ENCODE data around the gene ROR2. TPM values are rescaled to one million over a fixed set of nuclear protein-coding genes. Genes with fewer than 3 reads are reported as not detected.

ROR2 gene
- total RNA-seq, 8 experiments from 2014 or later: 0.32 to 26.3 (median 7.4) TPM

DNA sequence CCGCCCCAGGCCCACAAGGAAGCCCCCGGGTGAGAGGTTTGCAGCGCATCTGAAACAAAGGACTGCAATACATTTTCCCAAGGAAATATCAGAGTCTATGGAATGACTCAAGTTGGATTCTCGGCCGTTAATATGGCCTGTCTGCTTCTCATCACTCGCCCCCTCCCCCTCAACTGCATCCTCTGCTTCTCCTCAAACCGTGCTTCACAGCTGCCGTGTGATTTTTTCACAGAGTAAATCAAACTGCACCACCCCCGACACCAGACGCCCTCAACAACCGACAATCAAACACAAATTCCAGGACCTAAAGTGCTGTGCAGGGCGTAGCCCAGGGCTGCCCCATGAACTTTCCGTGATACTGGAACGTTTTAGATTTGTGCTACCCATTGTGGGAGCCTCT is 176.9 kb downstream of the ROR2 start:
- Histone ChIP-seq H3K27ac (no peak overlapping the region), H3K4me3 (no peak overlapping the region), H3K4me1 (replicated peaks in 1 of 2) (peaks cover 7 to 12% of the 10 kb centered on the region in 2 donors)
- 0 to 81% (median 49%) methylated on average over 1 to 10 of the region's 14 CpGs; no CpG with 5 or more reads in 4 of the 10 experiments for WGBS, 10 experiments
- in situ Hi-C loops (cut with MboI; ENCODE audit: low pct_unique_long_range_greater_than_20kb in 2 of 9, low sequenced_read_pairs in 9 of 9, unreplicated experiment in 9 of 9): loop anchor here in 3 of 9 experiments (10.0 to 25.0 kb wide), 2 partner anchors 164 to 172 kb away; no protein-coding TSS in a partner anchor
- peak in 5 of 8 experiments; percentile 47 to 78 (median 75) for ATAC-seq (replicated peaks in 6 of 8)

- in situ Hi-C loops (cut with MboI; ENCODE audit: low pct_unique_long_range_greater_than_20kb in 2 of 9, low sequenced_read_pairs in 9 of 9, unreplicated experiment in 9 of 9): loop anchor here in 3 of 9 experiments (10.0 to 25.0 kb wide), 2 partner anchors 165 to 173 kb away; no protein-coding TSS in a partner anchor
- Histone ChIP-seq H3K27ac (no peak overlapping the region), H3K4me3 (no peak overlapping the region), H3K4me1 (replicated peaks in 1 of 2) (peaks cover 7 to 12% of the 10 kb centered on the region in 2 donors)
- 13 to 93% (median 75%) methylated on average over 2 to 4 of the region's 4 CpGs; no CpG with 5 or more reads in 3 of the 10 experiments for WGBS, 10 experiments
- peak in 1 of 8 experiments; percentile 6 for ATAC-seq (replicated peaks in 6 of 8)
Measured at GRCh38 chr9:91771864-91772263, 178.2 kb downstream of the ROR2 start.

DNA sequence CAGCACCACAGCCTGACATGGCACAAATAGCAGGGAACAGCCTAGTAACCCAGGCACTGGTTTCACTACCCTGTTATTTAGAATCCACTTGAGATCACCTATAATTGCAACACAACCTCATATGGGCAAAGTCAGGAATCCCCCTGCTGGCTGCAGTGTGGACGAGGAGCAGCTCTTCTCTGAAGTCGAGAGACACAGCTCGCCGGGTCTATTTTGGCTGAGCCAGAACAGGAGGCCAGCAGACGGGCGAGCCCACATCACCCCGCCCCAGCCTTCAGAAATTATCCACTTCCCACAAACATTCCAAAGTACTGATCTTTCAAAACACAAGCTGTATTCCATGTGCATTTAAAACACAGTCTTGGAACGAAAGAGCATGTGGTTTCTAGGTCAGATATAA is 179.0 kb downstream of the ROR2 start:
- peaks cover 8 to 16% of the 10 kb centered on the region in 2 donors for H3K4me1 ChIP-seq (replicated peaks in 1 of 2)
- no peak overlapping the region for H3K4me3 ChIP-seq
- in situ Hi-C loops (cut with MboI; ENCODE audit: low pct_unique_long_range_greater_than_20kb in 2 of 9, low sequenced_read_pairs in 9 of 9, unreplicated experiment in 9 of 9): loop anchor here in 3 of 9 experiments (10.0 to 25.0 kb wide), 2 partner anchors 166 to 174 kb away; no protein-coding TSS in a partner anchor
- WGBS, 10 experiments: 0 to 83% (median 41%) methylated on average over 1 to 6 of the region's 8 CpGs; no CpG with 5 or more reads in 2 of the 10 experiments
- H3K27ac ChIP-seq: no peak overlapping the region
- peak in 4 of 8 experiments; percentile 44 to 96 (median 94) for ATAC-seq (replicated peaks in 6 of 8)

DNA sequence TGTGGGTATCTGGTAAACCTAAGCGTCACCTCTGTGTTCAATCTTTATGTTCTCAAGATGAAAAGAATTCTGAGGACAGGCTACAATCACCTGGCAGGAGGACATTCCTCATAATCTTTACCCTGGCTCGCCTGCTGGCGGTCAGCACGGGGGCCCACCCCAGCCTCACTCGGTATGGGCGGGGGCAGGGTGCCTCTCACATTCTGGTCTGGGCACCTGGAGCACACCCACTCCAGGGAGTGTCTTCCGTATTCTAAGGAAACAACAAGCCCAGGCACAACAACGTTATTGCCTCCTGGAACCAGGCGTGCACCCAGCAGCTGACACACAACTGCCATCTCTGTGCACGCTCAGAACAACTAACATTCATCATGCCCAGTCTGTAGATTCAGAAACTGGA is 179.8 kb downstream of the ROR2 start:
- Histone ChIP-seq H3K4me3 (no peak overlapping the region), H3K4me1 (replicated peaks in 1 of 2) (peaks cover 10 to 22% of the 10 kb centered on the region in 2 donors), H3K27ac (no peak overlapping the region)
- 83 to 100% (median 100%) methylated on average over 1 to 6 of the region's 10 CpGs; no CpG with 5 or more reads in 3 of the 10 experiments for WGBS, 10 experiments
- ATAC-seq (replicated peaks in 6 of 8): no peak
- in situ Hi-C loops (cut with MboI; ENCODE audit: low pct_unique_long_range_greater_than_20kb in 2 of 9, low sequenced_read_pairs in 9 of 9, unreplicated experiment in 9 of 9): loop anchor here in 3 of 9 experiments (10.0 to 25.0 kb wide), 2 partner anchors 167 to 175 kb away; no protein-coding TSS in a partner anchor

- in situ Hi-C loops (cut with MboI; ENCODE audit: low pct_unique_long_range_greater_than_20kb in 2 of 9, low sequenced_read_pairs in 9 of 9, unreplicated experiment in 9 of 9): loop anchor here in 2 of 9 experiments (25.0 kb wide), 1 partner anchor 168 kb away; no protein-coding TSS in a partner anchor
- no peak for ATAC-seq (replicated peaks in 6 of 8)
- WGBS, 10 experiments: 63 to 100% (median 93%) methylated on average over 1 to 18 of the region's 29 CpGs
- no peak overlapping the region for H3K4me3 ChIP-seq
- H3K4me1 ChIP-seq (replicated peaks in 1 of 2): peaks cover 10 to 22% of the 10 kb centered on the region in 2 donors
- H3K27ac ChIP-seq: no peak overlapping the region
Measured at GRCh38 chr9:91768977-91769916, 180.8 kb downstream of the ROR2 start.

GRCh38 chr9:91768507-91768906 is 181.5 kb downstream of the ROR2 start:
- WGBS, 10 experiments: 70 to 100% (median 88%) methylated on average over 2 to 15 of the region's 15 CpGs; no CpG with 5 or more reads in 5 of the 10 experiments
- no peak for ATAC-seq (replicated peaks in 6 of 8)
- no peak overlapping the region for H3K27ac ChIP-seq
- in situ Hi-C loops (cut with MboI; ENCODE audit: low pct_unique_long_range_greater_than_20kb in 2 of 9, low sequenced_read_pairs in 9 of 9, unreplicated experiment in 9 of 9): loop anchor here in 2 of 9 experiments (25.0 kb wide), 1 partner anchor 169 kb away; no protein-coding TSS in a partner anchor
- no peak overlapping the region for H3K4me3 ChIP-seq
- peaks cover 10 to 19% of the 10 kb centered on the region in 2 donors for H3K4me1 ChIP-seq (replicated peaks in 1 of 2)

GRCh38 chr9:91766315-91767069 is 183.5 kb downstream of the ROR2 start:
- WGBS, 10 experiments: 51 to 100% (median 77%) methylated on average over 1 to 8 of the region's 8 CpGs; no CpG with 5 or more reads in 1 of the 10 experiments
- peak in 5 of 8 experiments; percentile 7 to 77 (median 26) for ATAC-seq (replicated peaks in 6 of 8)
- no peak overlapping the region for H3K27ac ChIP-seq
- no peak overlapping the region for H3K4me3 ChIP-seq
- peaks cover 3 to 11% of the 10 kb centered on the region in 2 donors for H3K4me1 ChIP-seq (replicated peaks in 1 of 2)
- in situ Hi-C loops (cut with MboI; ENCODE audit: low pct_unique_long_range_greater_than_20kb in 2 of 9, low sequenced_read_pairs in 9 of 9, unreplicated experiment in 9 of 9): loop anchor here in 2 of 9 experiments (25.0 kb wide), 1 partner anchor 171 kb away; no protein-coding TSS in a partner anchor

- peaks cover 3 to 11% of the 10 kb centered on the region in 2 donors for H3K4me1 ChIP-seq (replicated peaks in 1 of 2)
- no peak for ATAC-seq (replicated peaks in 6 of 8)
- WGBS, 10 experiments: 57 to 100% (median 80%) methylated on average over 1 of the region's 1 CpG; no CpG with 5 or more reads in 1 of the 10 experiments
- H3K27ac ChIP-seq: no peak overlapping the region
- H3K4me3 ChIP-seq: no peak overlapping the region
- in situ Hi-C loops (cut with MboI; ENCODE audit: low pct_unique_long_range_greater_than_20kb in 2 of 9, low sequenced_read_pairs in 9 of 9, unreplicated experiment in 9 of 9): loop anchor here in 2 of 9 experiments (25.0 kb wide), 1 partner anchor 172 kb away; no protein-coding TSS in a partner anchor
Measured at GRCh38 chr9:91765296-91765695, 184.7 kb downstream of the ROR2 start.

DNA sequence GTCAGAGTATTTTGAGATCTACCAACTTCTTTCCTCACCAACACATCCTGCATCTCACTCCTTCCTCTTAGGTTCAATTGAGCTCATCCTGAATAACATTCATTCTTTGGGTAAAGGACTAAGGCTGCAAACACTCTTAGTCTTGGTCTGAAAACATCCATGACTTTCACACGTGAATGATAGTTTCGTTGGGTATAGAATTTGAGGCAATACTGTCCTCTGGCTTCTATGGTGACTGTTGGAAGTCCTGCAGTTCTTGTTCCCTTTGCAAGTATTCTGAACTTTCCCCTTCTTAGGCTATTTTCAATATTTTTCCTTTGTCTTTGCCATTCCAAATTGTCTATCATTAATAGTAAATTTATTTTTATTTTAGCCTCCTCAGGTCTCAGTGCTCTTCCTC is 185.4 kb downstream of the ROR2 start:
- H3K27ac ChIP-seq: no peak overlapping the region
- 80 to 100% (median 94%) methylated on average over 1 to 2 of the region's 2 CpGs; no CpG with 5 or more reads in 1 of the 10 experiments for WGBS, 10 experiments
- in situ Hi-C loops (cut with MboI; ENCODE audit: low pct_unique_long_range_greater_than_20kb in 2 of 9, low sequenced_read_pairs in 9 of 9, unreplicated experiment in 9 of 9): loop anchor here in 2 of 9 experiments (25.0 kb wide), 1 partner anchor 173 kb away; no protein-coding TSS in a partner anchor

GRCh38 chr9:91761362-91761761 is 188.7 kb downstream of the ROR2 start:
- in situ Hi-C loops (cut with MboI; ENCODE audit: low pct_unique_long_range_greater_than_20kb in 2 of 9, low sequenced_read_pairs in 9 of 9, unreplicated experiment in 9 of 9): loop anchor here in 2 of 9 experiments (25.0 kb wide), 1 partner anchor 176 kb away; no protein-coding TSS in a partner anchor
- Histone ChIP-seq H3K4me1 (replicated peaks in 1 of 2) (peaks cover 3 to 8% of the 10 kb centered on the region in 2 donors), H3K4me3 (no peak overlapping the region), H3K27ac (no peak overlapping the region)
- no peak for ATAC-seq (replicated peaks in 6 of 8)
- 79 to 100% (median 100%) methylated on average over 1 to 3 of the region's 4 CpGs; no CpG with 5 or more reads in 3 of the 10 experiments for WGBS, 10 experiments

More for the DNA sequence above, 185.4 kb downstream of the ROR2 start:
- Histone ChIP-seq H3K4me3 (no peak overlapping the region), H3K4me1 (replicated peaks in 1 of 2) (peaks cover 3 to 11% of the 10 kb centered on the region in 2 donors)
- ATAC-seq (replicated peaks in 6 of 8): no peak

- ATAC-seq (replicated peaks in 6 of 8): no peak
- no peak overlapping the region for H3K4me3 ChIP-seq
- 89 to 100% (median 100%) methylated on average over 1 of the region's 1 CpG; no CpG with 5 or more reads in 3 of the 10 experiments for WGBS, 10 experiments
- peaks cover under 1 to 5% of the 10 kb centered on the region in 2 donors for H3K4me1 ChIP-seq (replicated peaks in 1 of 2)
- in situ Hi-C loops (cut with MboI; ENCODE audit: low pct_unique_long_range_greater_than_20kb in 2 of 9, low sequenced_read_pairs in 9 of 9, unreplicated experiment in 9 of 9): loop anchor here in 2 of 9 experiments (25.0 kb wide), 1 partner anchor 176 kb away; no protein-coding TSS in a partner anchor
- H3K27ac ChIP-seq: no peak overlapping the region
Measured at GRCh38 chr9:91760906-91761305, 189.1 kb downstream of the ROR2 start.
